H4 (cell line): ENCODE data around the gene PRSS16. TPM values are rescaled to one million over a fixed set of nuclear protein-coding genes. Genes with fewer than 3 reads are reported as not detected.
"Not testable (repeated sequence)": the region's sequence is repeated elsewhere in the genome, so short reads cannot be mapped to it uniquely, and the experiment has no call there.

ENCODE experiments used
- DNase-seq: peaks from one replicate; pipeline ENCODE4 v3.0.0-alpha.2; 2015; ENCODE audit warnings: low spot score
- total RNA-seq: library from RNA; depleted of rRNA; stranded (reverse); fragments of >200 nt; shearing (Covaris generic); gene quantifications from 2 replicates; pipeline ENCODE4 v1.2.3, GENCODE V29; 2014

Gene PRSS16
- total RNA-seq, 1 experiment from 2014 or later, result 5.2 TPM

DNA sequence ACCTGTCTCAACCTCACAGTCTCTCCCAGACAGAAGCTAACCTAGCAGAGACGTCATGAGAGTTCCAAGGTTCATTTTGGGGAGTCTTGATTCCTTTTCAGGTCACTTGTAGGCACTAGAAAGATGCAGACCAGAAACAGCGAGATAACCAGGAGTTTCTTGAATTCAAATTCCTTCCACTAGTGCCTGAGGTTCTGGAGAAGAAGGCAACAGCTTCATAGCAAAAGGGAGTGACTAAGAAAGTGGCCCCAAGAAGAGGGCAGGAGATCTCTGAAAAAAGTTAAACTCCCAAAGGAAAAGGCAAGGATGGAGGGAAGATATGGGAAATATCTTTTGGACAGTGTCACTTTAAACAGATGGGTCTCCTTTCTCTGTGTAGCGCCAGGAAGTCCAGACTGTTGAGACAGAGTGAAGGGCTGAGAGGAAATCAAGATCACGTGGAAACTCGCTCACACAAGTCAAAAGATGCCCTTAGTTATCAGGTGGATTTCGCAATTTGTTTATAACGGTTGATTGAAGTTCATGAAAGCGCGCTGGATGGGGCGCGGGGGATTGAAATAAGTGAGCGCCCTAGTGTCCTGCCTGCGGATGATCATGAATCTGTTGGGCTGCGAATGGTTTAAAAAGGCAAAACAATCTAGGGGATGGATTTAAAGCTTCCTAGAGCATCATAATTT is 4.8 kb upstream of the PRSS16 start:
- no peak for DNase-seq

GRCh38 chr6:27248783-27249182 is 1.3 kb downstream of the PRSS16 start:
- DNase-seq, result no peak

GRCh38 chr6:27250277-27251111 is 3.0 kb downstream of the PRSS16 start:
- no peak for DNase-seq

GRCh38 chr6:27251112-27251605 is 3.7 kb downstream of the PRSS16 start:
- DNase-seq, result peak; percentile 73

GRCh38 chr6:27251606-27252251 is 4.2 kb downstream of the PRSS16 start:
- DNase-seq, result peak; percentile 75

DNA sequence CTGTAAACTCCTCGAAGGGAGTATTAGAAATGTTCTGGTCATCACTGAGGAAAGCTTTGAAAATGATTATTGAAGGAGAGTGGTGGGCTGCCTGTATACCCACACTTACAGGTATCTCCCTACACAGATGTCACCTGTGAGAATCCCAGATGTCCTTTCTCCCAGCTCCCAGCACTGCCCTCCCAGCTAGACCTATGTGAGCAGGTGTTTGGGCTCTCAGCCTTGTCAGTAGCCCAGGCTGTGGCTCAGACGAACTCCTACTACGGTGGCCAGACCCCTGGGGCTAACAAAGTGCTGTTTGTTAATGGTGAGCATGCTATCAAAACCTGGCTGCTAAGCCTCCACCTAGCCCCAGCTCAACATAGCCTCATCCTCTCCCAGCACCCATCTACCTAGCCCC is 7.1 kb downstream of the PRSS16 start:
- no peak for DNase-seq

DNA sequence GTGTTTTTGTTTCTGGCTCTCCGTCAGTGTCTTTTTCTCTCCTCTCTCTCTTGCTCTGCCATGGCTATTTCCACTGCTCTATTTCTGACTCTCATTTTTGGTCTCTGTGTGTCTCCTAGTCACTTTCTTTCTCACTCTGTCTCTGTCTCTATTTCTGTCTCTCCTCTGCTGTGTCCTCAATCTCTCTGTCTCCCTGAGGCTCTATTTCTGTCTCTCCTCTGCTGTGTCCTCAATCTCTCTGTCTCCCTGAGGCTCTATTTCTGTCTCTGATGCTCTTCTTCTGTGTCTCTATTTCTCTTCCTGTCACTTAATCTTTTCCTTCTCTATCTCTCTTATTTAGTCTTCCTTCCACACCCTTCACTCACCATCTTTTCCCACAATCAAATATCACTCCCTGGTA is 8.4 kb downstream of the PRSS16 start:
- no peak for DNase-seq

GRCh38 chr6:27260369-27260768 is 12.9 kb downstream of the PRSS16 start:
- no peak for DNase-seq

- DNase-seq, result no peak
Measured at GRCh38 chr6:27260836-27261375, 13.4 kb downstream of the PRSS16 start.

GRCh38 chr6:27263886-27264285 is 16.4 kb downstream of the PRSS16 start:
- no peak for DNase-seq

GRCh38 chr6:27267003-27267402 is 19.5 kb downstream of the PRSS16 start:
- DNase-seq, result not testable (repeated sequence)

DNA sequence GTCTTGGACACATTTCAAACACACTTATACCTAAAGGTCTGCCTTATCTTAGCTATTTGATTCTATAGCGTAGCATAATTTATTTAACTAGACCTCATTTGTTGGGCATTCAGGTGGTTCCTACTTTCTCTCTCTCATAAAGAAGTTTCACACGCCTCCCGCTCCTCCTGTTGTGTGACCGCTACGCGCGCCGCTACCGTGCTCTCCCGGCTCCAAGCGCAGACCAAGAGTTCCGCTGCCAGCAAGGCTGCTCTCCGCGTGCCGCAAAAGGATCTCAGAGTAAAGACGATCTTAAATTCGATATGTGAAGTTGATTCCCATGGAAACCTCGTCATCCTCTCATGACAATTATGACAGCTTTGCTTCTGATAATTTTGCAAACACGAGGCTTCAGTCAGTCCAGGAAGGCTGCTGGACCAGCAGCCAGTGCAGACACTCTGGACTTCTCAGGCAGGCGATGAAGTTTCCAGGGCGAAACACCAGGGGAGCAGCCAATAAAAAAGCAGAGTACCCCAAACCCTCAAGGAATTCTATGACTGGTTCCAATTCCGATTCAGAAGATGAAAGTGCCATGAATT is 20.4 kb downstream of the PRSS16 start:
- no peak for DNase-seq

GRCh38 chr6:27268803-27269202 is 21.3 kb downstream of the PRSS16 start:
- no peak for DNase-seq

- DNase-seq, result no peak
Measured at GRCh38 chr6:27273783-27274182, 26.3 kb downstream of the PRSS16 start.

DNA sequence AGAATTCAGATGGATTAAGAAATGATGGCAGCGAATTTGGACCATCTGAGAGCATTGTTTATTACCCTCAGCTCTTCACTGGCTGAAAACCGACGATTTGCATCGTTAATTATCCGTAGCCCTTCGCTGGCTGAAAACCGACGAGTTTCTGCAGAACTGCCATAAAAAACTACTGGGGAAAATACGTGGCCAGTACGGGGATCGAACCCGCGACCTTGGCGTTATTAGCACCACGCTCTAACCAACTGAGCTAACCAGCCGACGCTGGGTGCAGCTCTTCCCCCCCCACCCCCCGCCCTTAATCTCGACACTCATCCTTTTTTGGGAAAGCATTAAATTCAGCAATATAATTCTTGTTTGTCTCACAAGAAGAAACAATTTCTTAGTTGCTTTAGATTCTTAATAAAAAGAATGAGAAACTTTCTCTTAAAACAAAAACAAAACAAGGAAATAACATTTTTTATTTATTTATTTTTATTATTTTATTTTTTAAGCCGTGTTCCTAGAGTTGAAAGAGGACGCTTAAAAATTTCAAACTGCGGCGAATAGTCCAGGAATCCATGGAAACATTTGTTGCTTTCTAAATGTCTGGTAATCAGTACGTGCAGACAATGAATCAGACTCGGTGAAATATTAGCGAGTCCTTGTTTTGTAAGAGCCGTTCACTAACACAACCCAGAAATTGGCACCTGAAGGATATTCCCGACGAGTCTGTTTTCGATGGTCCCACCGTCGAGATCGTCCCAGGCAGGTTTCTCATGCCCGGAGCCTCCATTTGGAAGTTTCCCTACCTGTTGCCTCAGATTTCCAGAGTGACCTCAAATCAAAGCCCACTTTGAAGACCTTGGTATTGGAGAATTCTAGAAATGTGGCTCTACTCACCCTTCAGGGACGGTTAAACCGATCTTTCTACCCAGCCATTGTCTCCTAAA is 27.8 kb downstream of the PRSS16 start:
- DNase-seq, result peak; percentile 37

DNA sequence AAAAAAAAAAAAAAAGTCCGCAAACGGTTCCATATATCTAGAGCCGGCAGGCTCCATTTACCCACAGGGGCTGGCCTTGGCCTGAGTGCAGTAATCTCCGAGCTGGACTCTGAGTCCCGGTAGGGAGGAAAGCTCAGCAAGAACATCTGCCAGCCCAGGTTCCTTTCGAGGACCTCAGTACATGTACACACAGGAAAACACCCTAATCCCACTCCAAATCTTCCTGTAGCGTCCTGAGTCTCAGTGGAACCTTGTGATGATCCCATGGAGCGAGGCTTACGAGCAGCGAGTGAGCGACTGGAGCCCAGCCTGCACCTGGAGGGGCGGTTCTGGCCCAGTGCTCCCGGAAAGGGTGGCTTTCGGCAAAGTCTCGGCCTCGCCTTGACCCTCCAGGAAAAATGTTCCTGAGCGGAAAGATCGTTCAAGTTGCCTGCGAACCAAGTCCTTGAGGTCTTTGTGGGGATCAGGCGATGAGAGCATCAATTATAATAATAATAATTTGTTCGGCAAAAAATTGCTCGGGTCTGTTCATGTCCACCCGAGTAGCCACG is 32.1 kb downstream of the PRSS16 start:
- no peak for DNase-seq

DNA sequence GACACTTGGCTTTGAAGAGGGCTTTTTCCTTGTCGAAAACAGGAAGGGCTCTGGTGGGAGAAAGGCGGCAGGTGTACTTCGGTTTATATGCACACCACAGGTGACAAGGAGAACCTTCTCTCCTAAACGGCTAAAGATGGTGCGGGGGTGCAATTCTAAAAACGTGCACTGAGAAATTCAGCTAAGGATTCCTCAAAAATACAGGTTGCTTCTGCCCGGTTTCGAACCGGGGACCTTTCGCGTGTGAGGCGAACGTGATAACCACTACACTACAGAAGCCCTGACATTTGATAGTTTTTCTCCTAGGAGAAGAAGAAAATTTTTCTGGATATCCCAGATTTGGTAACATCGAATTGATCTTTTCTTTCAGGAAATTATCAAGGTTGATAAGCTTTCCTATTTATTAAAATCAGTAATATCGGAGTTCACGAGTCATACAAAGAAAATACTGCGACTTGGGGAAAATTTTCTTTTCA is 32.6 kb downstream of the PRSS16 start:
- peak; percentile 43 for DNase-seq

DNA sequence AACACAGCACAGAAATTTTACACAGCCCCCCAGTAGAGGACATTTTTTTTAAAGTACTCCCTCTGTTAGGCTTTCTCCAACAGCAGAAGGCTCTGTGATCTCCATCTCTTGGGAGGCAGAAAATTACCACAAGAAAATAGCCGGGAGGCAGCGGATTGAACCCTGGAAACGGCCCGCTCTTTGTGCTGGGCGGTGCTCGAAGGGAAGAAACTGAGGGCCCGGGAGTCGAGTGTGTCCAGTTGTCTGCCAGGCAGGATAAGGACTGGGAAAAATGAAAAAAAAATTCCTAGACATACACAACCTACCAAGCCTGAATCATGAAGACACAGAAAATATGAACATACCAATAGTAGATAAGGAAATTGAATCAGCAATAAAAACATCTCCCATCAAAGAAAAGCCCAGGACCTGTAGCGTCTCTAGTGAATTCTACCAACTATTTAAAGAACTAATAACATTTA is 33.1 kb downstream of the PRSS16 start:
- DNase-seq, result no peak

DNA sequence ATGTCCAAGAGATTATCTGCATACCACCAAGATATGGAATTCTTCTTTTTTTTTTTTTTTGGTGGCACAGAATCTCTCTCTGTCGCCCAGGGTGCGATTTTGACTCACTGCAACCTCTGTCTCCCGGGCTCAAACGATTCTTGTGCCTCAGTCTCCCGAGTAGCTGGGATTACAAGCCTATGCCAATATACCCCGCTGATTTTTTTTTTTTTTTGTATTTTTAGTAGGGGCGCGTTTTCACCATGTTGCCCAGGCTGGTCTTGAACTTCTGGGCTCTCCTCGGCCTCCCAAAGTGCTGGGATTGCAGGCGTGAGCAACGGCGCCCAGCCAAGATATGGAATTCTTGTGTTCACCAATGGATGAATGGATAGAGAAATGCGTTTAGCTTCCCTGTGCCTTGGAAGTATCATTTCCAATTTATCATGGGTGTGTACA is 33.6 kb downstream of the PRSS16 start:
- DNase-seq, result peak; percentile 46

DNA sequence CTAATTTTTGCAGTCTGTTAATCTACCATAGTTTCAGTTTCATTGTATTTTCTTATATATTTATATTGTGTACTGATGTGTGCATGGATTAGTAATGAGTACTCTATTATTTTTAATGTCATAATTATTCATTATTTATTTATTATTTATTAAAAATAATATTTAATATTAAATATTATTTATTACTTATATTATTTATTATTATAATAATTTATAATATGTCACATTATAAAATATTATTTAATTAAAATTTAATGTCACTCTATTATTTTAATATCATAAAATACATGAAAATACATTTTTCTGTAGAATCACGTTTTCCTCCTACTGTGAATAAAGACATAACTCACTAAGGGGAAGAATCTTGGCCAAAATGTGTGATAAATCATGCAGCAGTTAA is 34.1 kb downstream of the PRSS16 start:
- DNase-seq, result no peak
